GM13976 (cell line): ENCODE measurements around the gene CLEC16A.

ENCODE experiments used
- DNase-seq: peaks from one replicate; pipeline ENCODE4 v3.0.0; 2012; ENCODE audit warnings: low spot score
- CTCF ChIP-seq: IDR thresholded peaks from 2 replicates; pipeline ENCODE4 v1.5.1; 2012; ENCODE audit warnings: borderline replicate concordance, mild to moderate bottlenecking; ENCODE audit not compliant: insufficient read depth; ENCODE audit errors: extremely low read depth, missing control alignments, control extremely low read depth
- in situ Hi-C: fragments of 300-500 bp; cut with MboI; formaldehyde crosslinking; loops from one replicate; pipeline ENCODE4 v1.12.0; 2022; ENCODE audit warnings: low sequenced_read_pairs, mixed read lengths, inconsistent platforms; ENCODE audit not compliant: unreplicated experiment

CLEC16A gene

DNA sequence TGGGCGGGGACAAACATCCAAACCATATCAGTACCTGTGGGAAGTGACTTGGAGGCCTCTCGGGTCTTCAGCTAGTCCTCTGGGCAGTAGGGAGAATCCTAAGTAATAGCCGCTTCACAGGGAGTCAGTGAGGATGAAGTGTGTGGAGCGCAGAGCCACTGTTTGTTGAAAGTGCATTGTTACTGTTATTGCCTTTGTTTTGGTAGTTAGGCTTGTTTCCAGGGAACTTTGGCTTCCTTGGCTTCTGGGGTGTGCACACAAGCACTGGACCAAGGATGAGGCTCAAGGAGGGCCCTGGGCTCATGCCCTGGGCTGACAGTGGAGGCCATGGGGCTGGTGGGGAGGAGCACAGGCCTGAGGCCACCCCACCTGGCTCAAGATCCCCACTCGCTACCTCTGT is 141.6 kb downstream of the CLEC16A start:
- DNase-seq = no peak
- in situ Hi-C loops = no loop called here
- TF ChIP-seq CTCF = no peak

- no peak for DNase-seq
- no peak for TF ChIP-seq CTCF
- in situ Hi-C loops = no loop called here
These were observed 143.3 kb downstream of the CLEC16A start for GRCh38 chr16:11087691-11088073.

DNA sequence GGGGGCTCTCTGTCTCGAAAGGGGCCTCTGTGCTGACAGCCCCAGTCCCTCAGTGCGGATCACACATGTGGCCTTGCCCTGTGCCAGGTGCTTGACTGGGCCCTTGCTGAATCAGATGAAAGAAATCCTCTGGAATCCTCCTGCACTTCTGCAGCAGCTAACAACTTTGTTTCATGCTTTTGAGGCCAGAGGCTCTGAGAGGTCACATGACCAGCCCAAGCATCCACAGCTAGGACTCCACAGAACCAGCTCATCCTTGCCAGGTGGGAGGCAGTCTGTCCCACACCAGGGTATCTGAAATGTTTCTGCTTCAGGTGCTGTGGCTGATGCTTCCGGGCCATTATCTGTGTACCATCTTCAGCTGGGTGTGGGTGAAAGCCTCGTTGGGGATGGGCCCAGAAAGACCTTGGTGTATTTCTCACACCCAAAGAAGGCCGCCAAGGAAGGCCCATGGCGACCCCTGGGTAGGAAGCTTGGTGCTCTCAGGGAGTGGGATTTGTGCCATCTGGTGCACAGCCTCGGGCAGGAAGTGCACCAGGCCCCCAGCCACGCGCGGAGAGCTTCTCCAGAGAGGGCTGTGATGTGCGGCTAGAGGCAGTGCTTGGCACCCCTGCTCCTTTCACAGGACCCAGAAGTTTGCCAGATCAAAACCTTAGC is 143.8 kb downstream of the CLEC16A start:
- no peak for TF ChIP-seq CTCF

DNA sequence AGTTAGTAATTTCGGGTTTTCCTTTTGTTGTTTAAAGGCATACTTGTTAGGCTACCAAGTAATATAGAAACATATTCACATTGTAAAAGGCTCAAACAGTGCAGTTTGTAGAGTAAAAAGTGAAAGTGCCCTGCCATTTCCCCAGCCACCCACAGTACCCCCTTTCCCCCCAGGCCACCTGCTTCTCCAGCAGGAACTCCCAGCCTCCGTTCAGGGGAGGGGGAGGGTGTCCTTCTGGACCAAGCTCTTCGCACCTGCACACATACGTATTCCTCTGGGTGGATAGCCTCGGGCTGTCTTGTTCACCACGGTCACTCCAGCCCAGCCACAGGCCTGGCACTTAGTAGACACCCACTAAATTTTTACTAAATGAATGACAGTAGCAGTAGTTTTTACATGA is 144.5 kb downstream of the CLEC16A start:
- no peak for DNase-seq
- TF ChIP-seq CTCF = no peak
- in situ Hi-C loops = no loop called here

More for the DNA sequence above, 143.8 kb downstream of the CLEC16A start:
- no peak for DNase-seq
- in situ Hi-C loops = no loop called here

GRCh38 chr16:11089504-11090124 is 145.2 kb downstream of the CLEC16A start:
- no peak for DNase-seq

GRCh38 chr16:11090232-11090631 is 145.9 kb downstream of the CLEC16A start:
- in situ Hi-C loops = no loop called here
- TF ChIP-seq CTCF = no peak

More at GRCh38 chr16:11089504-11090124, 145.2 kb downstream of the CLEC16A start:
- in situ Hi-C loops = no loop called here
- TF ChIP-seq CTCF = no peak

More at GRCh38 chr16:11090232-11090631, 145.9 kb downstream of the CLEC16A start:
- DNase-seq = no peak
